Measurements from ENCODE around the gene STMN3.
A peak's percentile ranks its signal among the peaks of the same experiment; 100 is the strongest.
"Not testable (repeated sequence)": the region's sequence is repeated elsewhere in the genome, so short reads cannot be mapped to it uniquely, and the experiment has no call there.

Gene STMN3

DNA sequence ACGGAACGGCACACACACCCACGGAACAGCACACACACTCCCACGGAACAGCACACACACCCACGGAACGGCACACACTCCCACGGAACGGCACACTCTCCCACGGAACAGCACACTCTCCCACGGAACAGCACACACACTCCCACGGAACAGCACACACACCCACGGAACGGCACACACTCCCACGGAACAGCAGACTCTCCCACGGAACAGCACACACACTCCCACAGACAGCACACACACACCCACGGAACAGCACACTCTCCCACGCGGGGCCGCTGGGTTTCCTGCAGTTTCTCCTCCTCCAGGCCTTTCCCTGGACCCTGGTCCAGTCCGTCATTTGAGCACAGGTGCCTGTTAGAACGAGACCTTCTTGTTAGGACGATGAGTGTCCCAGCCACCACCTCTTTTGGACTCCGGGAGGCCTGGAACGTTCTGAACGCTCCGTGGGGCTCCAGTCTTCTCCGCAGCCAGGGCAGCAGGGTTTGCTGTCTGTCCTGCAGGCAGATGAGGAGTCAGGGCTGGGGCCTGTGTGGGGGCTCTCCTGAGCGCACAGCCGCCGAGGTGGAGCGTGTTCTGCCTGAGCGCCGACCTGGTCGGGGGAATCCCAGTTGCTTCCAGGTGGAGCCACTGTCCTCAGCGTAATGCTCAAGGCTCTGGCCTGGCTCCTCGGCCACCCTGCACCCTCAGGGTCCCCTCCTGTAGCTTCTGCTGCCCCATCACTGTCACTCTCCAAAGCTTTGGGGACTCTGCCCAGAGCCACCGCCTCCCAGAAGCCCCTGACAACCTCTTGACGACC lies 25.6 kb upstream of the STMN3 start:
- DNase-seq (ENCODE audit: low read depth), result no peak

DNA sequence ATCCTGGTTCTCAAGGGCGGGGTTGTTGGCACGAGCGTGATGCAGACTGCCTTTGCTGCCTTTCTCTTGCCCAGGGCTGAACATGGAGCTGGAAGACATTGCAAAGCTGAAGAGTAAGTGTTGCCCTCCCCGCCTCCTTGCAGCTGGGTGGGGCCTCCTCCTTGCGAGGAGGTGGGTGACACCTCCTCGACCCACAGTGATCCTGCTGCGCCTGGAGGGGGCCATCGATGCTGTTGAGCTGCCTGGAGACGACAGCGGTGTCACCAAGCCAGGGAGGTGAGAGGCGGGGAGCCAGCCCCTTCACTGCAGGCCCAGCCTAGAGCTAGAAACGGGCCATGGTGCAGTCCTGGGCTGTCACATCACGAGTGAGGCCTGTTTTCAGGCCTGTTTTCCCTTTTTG lies 24.8 kb upstream of the STMN3 start:
- no peak for DNase-seq (ENCODE audit: low read depth)

DNA sequence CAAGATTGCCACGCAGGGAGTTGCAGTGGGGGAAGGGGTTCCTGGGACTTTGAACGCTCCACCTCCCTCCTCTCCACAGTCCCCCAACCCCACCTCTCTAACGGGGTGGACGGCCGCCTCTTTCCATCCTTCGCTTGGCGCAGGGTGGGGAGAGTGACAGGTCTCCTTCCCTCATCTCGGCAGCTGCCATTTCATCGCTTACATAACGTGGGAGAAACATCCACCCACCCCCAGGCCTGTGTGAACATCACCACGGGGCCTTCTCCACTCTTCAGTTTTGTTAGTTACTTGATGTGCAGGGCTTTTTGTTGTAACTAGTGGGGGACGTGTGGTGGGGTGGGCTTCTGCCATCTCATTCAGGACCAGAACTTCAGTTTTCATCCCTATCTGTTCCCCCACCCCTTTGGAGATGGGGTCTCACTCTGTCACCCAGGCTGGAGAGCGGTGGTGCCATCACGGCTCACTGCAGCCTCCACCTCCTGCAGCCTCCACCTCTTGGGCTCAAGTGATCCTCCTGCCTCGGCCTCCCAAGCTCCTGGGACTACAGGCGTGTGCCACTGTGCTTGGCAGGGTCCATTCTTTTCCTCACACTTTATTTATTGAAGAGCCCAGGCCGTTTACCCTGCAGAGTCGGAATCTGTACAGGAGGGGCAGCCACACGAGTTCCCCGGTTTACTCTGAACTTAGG lies 22.6 kb upstream of the STMN3 start:
- DNase-seq (ENCODE audit: low read depth), result no peak

DNA sequence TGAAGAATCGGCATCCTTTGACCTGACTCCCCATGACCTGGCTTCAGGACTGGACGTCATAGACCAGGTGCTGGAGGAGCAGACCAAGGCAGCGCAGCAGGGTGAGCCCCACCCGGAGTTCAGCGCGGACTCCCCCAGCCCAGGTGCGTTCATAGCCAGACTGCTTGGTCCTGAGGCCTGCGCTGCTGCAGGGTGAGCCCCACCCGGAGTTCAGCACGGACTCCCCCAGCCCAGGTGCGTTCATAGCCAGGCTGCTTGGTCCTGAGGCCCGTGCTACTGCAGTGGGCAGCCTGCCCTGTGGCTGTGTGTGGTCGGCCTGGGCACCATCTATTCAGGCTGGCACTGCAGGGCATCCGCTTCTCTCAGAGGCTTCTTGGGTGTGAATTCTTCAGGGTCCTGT lies 20.7 kb upstream of the STMN3 start:
- DNase-seq (ENCODE audit: low read depth), result no peak

DNA sequence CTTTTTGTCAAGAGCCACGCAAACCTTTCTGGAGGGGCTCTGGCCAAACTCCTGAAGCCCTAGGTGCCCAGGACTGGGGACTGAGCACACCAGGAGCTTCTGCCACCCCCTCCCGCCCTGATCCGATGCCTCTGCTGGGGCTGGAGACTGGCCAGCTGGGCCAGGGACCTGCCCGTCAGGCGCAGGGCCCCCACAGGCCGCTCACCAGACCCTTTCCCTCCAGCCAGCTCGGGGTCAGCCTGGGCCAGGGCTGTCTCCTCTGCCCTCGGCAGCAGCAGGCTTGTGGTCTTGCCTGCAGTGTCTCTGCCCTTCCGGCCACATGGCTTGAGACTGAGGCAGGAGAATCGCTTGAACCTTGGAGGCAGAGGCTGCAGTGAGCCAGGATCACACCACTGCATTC lies 19.4 kb upstream of the STMN3 start:
- DNase-seq (ENCODE audit: low read depth), result no peak

DNA sequence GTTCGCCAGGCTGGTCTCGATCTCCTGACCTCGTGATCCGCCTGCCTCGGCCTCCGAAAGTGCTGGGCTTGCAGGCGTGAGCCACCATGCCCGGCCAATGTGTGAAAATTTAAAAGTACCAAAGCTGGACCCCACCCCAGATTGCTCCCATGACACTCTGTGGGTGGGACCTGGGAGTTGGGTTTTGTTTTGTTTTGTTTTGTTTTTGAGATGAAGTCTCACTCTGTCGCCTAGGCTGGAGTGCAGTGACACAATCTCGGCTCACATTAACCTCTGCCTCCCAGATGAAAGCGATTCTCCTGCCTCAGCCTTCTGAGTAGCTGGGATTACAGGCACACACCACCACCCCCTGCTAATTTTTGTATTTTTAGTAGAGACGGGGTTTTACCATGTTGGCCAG lies 18.5 kb upstream of the STMN3 start:
- DNase-seq (ENCODE audit: low read depth), result not testable (repeated sequence)

DNA sequence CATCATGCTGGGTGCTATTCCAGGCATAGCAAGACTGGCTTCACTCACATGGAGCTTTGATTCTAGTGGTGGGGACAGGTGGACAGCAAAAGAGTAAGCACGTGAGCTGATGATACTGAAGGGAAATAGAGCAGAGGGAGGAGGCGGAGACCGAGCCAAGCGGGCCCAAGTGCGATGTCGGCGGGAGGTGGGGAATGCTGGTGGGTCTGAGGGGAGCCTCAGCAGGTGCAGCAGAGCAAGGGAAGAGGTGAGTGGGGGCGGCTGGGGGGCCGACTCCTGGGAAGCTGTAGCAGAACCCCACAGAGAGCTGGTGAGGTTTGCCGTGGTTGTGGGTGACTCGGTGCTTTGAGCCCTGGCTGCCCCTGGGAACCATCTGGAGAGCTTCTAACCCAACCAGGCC lies 15.1 kb upstream of the STMN3 start:
- DNase-seq (ENCODE audit: low read depth), result no peak

DNA sequence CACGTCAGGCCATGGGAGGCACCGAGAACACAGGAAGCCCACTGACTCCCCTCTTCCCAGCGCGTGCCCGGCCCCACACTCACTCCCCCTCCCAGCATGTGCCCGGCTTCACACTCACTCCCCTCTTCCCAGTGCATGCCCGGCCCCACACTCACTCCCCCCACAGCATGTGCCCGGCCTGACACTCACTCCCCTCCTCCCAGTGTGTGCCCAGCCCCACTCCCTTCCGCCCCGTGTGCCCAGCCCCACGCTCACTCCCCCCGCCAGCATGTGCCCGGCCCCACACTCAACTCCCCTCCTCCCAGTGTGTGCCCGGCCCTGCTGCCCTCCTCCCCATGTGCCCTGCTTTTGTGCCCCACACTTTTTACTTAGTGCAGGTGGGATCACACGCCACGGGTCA lies 14.6 kb upstream of the STMN3 start:
- DNase-seq (ENCODE audit: low read depth), result no peak

DNA sequence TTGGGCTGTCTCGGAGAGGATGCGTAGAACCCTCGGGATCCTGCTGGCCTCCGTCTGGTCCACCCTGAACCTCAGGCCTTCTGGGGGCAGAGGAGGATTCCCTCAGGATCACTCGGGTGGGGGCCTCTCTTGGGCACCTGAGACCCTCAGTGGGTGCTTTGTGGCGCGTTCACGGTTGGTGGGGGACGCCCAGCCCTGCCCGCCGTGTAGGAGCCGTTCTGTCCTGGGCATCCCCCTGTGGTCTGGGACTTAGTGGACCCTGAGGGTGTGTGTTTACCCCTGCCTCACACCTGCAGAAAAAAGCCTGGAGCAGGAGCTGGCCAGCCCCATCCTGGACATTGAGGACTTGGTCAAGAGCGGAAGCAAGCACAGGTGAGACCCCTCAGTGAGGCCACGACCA lies 12.5 kb upstream of the STMN3 start:
- DNase-seq (ENCODE audit: low read depth), result no peak

DNA sequence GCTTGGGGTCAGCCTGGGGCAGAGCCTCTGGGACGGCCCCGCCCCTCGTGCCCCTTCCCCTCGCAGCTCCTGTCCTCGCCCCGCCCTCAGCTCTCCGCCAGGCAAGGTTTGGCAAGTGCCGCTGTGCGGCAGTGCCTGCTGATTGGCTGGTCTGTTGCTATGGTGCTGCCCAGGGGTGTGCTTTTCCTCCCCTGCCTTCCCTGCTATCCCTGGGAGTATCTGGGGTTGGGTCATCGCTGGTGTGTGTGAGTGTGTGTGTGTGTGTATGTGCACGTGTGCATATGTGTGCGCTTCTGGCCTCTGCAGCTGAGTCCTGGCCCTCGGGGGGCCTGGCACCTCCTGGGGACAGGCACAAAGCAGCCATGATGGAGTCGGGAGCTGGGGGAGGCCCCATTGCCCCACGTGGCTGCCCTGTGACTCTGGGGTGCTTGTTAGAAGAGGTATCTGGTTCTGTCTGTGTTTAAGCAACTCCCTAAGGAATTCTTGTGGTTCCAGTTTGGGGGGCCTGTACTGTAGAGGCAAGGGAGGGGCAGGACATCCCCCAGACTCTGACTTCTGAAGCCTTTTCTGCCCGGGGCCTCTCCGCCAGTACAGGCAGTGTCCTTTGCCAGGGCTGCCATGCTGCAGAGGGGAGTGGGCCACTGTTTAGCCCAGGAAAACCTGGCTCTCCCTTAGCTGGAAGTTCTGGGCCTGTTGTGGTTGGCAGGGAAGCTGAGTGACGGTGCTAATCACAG lies 11.8 kb upstream of the STMN3 start:
- no peak for DNase-seq (ENCODE audit: low read depth)

DNA sequence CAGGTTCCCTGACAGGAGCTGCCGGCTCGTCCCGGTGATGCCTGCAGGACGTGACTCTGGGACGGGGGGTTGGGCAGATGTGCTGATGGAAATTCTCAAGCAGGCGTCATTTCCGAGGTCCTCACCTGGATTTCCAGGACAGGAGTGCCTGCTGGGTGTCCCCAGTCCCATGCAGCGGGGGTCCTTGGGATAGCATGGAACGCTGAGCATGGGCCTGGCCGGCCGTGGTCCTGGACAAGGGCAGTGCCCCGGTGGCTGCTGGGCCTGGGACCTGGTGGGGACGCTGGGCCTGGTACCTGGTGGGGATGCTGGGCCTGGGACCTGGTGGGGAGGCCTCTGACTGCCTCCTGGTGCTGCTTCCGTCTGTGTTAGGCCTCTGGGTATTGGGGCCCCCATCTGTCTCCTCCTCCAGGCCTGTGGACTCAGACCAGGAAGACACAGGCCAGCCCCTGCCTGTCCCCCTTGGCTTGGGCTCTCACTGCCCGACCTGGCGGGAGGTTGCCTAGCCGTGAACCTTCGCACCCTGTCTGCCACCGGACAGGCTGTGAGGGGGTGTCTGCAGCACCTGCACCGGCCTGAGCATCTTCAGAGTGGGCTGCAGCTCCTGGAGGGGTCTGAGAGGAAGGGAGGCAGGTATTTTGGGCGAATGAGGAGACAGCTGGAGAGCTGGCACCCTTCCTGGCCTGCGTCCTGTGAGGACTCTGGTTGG lies 11.1 kb upstream of the STMN3 start:
- no peak for DNase-seq (ENCODE audit: low read depth)

DNA sequence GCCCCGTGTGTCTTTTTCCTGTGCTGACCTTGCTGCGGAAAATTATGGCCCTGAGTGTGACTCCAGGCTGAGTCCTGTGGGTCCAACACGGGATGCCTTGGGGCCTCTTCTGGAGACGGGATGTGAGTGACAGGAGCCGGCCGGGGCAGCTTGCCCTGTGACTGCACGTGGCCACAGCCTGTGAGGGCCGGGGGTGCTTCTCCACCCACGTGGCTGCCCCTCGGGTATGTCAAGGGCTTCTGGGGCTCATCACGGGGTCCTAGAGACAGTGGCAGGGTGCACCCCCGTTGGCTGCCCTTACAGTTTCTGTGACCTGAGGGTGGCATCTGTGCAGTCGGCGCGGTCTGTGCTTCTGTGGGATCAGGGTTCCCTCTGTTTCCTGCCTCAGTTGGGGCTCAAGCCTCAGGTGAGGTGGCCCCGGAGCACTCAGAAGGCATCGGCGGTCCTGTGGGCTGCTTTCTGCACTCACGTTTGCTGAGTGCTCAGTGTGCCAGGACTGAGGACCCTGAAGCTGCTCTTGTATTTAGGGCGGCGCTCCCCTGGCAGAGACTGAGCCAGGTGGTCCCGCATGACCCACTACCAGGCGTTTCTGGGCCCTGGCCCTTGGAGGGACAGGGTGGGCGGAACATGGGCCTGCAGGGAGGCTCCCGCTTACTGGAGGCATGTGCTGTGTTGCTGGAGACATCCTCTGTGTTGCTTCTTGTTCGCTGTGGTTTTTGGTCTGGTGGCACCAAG lies 10.3 kb upstream of the STMN3 start:
- no peak for DNase-seq (ENCODE audit: low read depth)

DNA sequence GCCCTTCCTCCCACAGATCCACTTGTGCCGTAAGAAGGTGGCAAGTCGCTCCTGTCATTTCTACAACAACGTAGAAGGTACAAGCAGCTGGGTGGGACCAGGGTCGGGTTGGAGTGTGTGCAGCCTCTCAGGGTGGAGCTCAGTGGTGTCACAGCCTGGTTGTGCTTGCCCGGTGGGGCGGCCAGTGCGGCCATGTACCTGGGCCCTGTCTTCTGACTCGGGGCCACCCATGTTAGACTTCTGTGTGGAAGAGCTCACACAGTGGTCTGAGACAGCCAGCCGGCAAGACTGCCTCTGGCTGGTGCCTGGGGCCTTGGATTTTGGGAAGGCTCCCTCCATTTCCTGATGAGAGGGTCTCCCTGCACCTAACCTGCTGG lies 9.6 kb upstream of the STMN3 start:
- no peak for DNase-seq (ENCODE audit: low read depth)

DNA sequence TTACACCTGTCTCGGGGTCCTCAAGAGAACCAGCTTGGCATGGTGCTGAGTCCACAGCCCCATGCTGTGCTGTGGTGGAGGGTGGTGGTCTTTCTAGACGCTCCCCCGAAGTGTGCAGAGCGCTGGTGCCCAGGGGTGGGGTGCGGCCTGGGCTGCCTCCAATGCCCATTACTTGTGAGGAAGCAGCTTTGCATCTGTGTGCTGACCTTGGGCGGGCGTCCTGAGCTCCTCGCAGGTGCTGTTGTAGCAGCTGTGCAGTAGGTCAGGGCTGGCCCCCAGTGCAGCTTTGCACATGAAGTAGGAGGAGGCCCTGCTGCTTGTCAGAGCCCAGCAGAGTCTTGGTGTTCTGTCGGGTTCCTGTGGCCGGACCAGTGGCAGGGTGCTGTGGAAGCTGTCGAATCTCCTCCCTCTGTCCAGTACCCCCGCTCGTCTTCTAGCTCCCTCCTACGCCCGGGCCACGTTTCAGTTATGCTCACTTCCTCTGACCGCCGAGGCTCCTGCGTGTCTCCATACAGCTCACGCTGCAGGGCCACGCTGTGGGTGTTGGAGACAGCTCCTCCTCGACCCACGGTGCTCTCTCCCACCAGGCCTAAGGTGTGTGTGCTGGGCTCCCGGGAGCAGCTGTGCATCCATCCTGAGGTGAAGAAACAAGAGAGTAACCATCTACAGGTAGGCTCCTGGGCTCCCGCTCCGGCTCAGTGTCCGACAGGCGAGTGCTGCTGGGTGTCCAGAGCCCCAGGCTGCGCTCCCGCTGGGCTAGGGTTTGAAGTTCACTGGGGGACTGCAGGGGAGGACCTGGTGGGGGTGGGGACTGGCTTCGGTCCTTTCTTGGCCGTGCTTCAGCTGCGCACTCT lies 9.0 kb upstream of the STMN3 start:
- DNase-seq (ENCODE audit: low read depth), result no peak

DNA sequence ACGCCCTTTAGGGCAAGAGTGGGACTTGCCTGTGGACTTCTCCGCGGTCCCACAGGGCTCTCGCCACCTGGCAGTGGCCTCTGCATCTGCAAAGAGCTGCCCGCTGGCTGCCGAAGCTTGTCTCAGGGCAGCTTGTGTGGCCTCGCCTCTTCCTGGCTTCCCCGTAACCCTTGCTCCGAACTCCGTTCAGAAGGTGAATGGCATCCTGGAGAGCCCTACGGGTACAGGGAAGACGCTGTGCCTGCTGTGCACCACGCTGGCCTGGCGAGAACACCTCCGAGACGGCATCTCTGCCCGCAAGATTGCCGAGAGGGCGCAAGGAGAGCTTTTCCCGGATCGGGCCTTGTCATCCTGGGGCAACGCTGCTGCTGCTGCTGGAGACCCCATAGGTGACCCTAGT lies 7.9 kb upstream of the STMN3 start:
- no peak for DNase-seq (ENCODE audit: low read depth)

DNA sequence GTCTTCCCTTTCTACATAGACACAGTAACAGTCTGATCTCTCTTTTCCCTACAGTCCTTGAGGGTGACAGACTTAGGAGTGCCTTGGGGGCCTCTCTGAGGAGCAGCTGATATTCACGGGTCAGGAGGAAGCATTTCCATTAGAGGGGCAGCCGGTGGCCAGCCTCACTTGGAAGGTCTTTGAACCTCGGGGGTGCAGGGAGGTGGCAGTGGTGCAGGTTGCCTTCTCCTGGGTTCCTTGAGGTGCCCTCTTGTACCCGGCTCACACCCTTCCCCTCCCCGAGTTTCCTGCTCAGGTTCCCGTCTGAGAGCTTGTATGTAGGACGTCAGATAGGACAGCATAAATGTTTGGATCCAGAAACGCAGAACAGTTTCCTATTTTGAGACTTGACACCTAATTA lies 7.4 kb upstream of the STMN3 start:
- DNase-seq (ENCODE audit: low read depth), result no peak

DNA sequence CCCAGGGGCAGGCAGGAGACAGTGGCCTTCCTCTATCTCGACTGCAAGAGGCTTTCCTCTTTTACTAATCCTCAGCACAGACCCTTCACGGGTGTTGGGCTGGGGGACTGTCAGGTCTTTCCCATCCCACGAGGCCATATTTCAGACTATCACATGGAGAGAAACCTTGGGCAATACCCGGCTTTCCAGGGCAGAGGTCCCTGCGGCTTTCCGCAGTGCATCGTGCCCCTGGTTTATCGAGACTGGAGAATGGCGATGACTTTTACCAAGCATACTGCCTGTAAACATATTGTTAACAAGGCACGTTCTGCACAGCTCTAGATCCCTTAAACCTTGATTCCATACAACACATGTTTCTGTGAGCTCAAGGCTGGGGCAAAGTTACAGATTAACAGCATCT lies 7.0 kb upstream of the STMN3 start:
- not testable (repeated sequence) for DNase-seq (ENCODE audit: low read depth)

DNA sequence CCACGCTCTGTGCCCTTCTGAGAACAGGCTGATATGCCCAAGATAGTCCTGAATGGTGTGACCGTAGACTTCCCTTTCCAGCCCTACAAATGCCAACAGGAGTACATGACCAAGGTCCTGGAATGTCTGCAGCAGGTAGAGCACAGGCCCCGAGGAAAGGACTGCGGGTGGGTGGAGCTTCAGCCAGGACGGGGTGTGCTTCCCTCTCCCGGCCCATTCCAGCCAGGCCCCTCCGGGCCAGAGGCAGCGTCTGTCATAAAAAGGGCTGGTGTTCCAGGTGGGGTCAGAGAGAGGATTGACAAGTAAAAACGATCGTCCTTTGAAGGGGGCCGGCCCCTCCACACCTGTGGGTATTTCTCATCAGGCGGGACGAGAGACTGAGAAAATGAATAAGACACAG lies 6.1 kb upstream of the STMN3 start:
- no peak for DNase-seq (ENCODE audit: low read depth)

DNA sequence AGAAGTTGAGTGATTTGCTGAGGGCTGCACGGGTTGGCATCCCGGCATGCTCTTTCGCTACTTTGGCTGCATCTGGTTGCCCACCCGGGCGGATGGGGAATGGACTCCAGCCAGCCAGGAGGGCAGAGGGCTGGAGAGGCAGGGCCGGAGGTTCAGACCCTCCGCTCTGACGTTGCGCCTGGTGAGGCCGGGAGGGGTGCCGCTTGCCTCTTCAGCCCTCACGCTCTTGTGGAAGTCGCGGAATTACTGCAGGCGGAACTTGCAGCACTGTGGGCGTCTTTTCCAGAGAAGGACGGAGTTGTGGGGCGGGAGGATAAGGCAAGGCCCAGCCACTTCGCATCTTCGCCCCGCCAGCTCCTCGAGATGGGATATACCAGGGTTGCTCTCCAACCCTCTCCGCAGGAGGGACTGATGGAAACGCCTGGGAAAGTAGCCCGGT lies 5.5 kb upstream of the STMN3 start:
- DNase-seq (ENCODE audit: low read depth), result peak; percentile 14

DNA sequence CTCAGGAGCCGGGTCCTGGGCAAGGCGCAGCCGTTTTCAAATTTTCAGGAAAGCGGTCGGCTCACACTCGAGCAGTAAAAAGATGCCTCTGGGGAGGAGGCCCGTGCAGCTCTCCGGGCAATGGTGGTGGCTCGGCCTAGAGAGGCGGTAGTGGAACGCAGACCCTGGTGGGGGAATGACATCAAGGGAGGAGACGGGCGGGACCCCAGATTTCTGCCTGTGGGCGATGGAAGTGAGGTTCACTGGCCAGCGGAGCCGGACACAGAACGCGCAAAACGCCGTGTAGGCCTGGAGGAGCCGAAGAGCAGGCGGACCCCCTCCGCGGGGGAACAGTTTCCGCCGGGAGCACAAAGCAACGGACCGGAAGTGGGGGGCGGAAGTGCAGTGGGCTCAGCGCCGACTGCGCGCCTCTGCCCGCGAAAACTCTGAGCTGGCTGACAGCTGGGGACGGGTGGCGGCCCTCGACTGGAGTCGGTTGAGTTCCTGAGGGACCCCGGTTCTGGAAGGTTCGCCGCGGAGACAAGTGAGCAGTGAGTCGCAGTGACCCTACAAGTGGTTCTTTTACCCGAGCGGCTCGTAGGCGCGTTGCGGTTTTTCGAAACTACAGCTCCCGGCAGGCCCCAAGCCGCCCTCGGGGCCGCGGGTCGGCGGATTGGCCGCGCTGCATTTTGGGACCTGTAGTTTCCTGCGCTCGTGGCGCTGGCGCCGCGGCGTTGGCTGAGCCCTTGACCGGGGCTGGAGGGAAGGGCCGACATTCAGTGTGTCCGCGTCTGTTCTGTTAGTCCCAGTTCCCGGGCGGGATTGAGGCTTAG lies 4.9 kb upstream of the STMN3 start, which contains the start of gene RTEL1:
TSS of gene RTEL1 (plus strand) at position 376 of the 812 bp plus-strand sequence. CDS start 1,091 bp downstream, outside the sequence.
- DNase-seq (ENCODE audit: low read depth), result peak; percentile 63

Measured in GM04503 (cell line).